HG02759 (cell line): ENCODE data around the gene CDO1.
"Not testable (repeated sequence)": the region's sequence is repeated elsewhere in the genome, so short reads cannot be mapped to it uniquely, and the experiment has no call there.

Experiments
- ATAC-seq: cut with Tn5 transposase; IDR thresholded peaks from one replicate; pipeline ENCODE4 v1.9.1; 2021; ENCODE audit warnings: mild to moderate bottlenecking, moderate library complexity; ENCODE audit not compliant: unreplicated experiment

Gene CDO1

GRCh38 chr5:115831163-115831768 lies 14.8 kb upstream of the CDO1 start:
- peak; percentile 77 for ATAC-seq

- ATAC-seq = no peak
These were observed 13.5 kb upstream of the CDO1 start for GRCh38 chr5:115829913-115830312.

- ATAC-seq = no peak
These were observed 9.5 kb upstream of the CDO1 start for GRCh38 chr5:115825948-115826347.

GRCh38 chr5:115824983-115825382 lies 8.5 kb upstream of the CDO1 start:
- ATAC-seq = not testable (repeated sequence)

- ATAC-seq = no peak
These were observed 4.4 kb upstream of the CDO1 start for GRCh38 chr5:115820846-115821245.

DNA sequence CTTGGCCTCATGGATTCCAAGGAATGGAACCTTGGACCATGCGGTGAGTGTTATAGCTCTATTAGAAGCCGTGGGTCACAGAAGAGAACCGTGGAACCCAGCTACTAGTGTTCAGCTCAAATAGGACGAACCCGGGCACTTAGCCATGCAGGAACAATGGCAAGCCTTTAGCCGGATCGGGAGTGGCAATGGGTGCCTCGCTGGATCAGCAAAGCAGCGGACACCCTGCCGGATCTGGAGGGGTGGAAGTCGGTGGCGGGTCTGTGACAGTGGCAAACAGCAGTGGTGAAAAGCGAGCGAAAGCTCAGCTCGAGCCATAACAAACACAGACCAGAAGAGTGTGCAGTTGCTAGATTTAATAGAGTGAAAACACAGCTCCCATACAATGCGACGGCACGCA lies 2.4 kb upstream of the CDO1 start:
- ATAC-seq = no peak

DNA sequence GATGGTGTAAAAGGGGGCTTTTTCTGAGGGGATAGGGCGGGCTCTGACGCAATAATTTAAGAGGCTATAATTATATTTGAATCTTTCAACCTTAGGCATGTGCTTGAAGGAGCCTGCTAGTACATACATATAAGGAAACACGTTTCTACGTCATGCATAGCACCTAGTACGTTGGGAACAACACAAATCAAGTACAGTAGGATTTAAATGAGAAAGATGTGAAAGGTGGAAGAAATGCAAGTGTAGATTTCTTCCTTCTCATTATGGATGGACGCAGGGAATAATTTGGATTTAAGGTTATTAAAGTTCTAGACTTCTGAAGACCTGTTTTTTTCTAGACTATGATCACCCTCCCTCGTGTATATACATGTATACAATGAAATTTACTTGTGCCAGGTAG lies 927 bp upstream of the CDO1 start:
- ATAC-seq = no peak

- peak; percentile 30 for ATAC-seq
These were observed 700 bp downstream of the CDO1 start for GRCh38 chr5:115815693-115816225.

- peak; percentile 14 for ATAC-seq
These were observed 1.3 kb downstream of the CDO1 start for GRCh38 chr5:115815006-115815692.

DNA sequence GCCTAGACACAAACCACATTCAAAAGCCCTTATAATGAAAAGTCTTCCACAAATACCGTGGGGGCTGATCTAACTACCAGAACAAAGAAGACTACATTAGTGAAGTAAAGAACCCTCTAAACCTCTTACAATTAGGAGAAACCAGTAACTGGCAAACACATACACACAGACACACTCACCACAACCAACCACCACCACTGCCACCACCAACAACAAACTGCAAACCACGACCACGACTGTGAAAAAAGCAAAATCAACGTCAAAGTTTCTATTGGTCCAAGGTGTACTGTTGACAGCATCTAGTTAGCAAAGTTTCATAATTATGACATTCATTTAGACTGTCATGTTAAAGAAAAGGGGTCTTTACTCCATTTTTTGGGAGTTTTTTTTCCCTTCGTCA lies 2.7 kb downstream of the CDO1 start:
- no peak for ATAC-seq

DNA sequence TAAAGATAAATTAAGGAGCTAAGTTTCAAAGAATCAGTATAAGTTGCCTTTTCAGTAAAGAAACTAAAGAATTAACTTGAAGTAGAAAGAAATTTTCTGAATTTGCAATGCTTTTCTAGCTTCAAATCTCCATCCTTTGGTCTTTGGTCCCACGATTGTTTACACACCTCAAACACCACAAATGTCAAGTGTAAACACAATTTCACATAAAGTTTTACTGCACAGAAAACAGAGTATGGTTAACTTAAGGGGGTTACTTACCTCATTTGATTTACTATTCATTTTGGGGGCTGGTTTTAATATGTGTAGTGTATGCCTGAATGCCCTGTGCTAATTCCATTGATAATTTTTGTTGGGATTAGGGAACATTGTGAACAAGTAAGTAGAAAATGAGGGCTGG lies 4.1 kb downstream of the CDO1 start:
- ATAC-seq = no peak

DNA sequence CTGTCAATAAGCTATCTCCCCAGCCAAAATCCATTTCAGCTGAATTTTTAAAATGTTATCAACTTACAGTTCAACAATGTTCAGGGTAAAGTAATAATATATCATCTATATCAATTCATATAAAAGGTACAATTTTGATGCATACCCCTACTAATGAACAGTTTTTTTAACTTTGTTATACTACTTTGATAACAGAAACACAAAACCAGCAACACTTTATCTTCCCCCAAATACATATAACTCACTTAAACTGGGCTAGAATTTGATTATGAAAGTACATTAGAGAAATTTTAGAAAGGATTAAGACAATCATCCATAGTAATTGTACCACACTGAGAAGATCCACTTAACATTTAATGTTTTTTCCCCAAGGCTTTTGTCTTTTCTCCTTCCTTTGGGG lies 5.1 kb downstream of the CDO1 start:
- ATAC-seq = no peak

GRCh38 chr5:115810761-115811160 lies 5.7 kb downstream of the CDO1 start:
- ATAC-seq = no peak

DNA sequence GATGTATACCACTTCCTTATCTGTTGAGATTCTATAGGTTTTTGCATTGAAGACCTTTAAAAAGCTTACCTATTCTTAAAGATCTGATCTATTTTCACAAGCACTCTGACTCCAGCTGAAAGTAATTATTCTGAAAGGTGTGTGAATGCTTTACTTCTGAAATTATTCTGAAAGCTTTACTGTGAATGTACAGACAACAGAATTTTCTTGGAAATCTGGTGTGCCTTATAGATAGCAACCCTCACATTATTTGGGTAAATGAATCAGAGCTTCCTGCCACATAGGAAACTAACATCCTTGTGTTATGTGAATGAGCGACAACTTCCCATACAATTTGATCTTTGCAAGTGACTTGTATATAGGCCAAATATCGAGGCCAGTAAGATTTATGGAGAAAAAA lies 6.5 kb downstream of the CDO1 start:
- ATAC-seq = no peak

GRCh38 chr5:115808066-115808465 lies 8.4 kb downstream of the CDO1 start:
- not testable (repeated sequence) for ATAC-seq

DNA sequence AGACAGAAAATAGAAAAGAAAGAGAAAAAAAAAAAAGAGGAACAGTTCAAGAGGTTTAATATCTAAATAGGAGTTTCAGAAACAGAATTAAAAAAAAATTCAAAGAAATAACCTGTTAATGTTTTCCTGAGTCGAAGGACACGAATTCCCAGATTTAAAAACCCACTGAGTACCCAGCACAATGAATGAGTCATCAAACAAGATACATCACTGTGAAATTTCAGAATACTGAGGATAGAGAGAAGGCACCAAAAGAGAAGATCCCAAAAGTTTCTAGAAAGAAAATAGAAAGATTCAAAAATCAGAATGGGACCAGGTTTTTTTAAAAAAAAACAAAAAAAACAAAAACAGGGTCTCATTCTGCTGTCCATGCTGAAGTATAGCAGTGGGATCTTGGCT lies 8.8 kb downstream of the CDO1 start:
- no peak for ATAC-seq

DNA sequence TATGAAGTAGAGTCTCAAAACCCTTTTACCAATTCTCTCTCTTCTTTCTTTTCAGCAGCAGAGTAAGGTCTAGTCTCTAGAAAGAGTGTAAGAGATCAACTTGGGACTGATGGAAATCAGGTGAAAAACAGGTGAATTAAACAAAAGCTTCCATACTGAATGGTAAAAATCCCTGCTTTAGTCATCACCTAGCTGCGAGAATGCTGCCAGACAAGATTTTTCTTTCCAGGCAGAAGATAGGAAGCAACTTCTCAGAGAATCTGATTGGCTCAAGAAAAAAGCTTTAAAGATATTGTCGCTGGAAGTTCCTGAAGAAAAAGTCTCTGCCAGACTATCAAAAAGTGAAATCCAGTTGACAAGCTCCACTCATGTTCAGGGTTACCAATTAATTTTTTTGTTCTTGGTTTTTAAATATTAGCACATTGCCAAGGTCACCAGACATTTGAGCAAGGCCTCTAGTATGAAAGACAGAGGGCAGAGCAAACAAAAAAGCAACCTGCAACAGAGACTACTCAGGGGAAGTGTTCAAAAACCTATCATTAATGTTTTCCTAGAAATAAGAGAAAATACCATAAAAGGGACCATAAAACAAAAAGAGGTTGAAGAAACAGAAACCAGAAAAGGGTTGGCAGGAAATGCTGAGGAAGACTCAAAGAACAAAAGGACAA lies 9.3 kb downstream of the CDO1 start:
- no peak for ATAC-seq

GRCh38 chr5:115801984-115802383 lies 14.5 kb downstream of the CDO1 start:
- no peak for ATAC-seq

- no peak for ATAC-seq
These were observed 15.3 kb downstream of the CDO1 start for GRCh38 chr5:115801152-115801551.

- ATAC-seq = no peak
These were observed 16.4 kb downstream of the CDO1 start for GRCh38 chr5:115800108-115800507.

GRCh38 chr5:115798252-115798651 lies 18.2 kb downstream of the CDO1 start:
- no peak for ATAC-seq

GRCh38 chr5:115796656-115797055 lies 19.8 kb downstream of the CDO1 start:
- ATAC-seq = no peak
